HEK293T (cell line): ENCODE measurements around the gene DCDC1.

Experiments
- CTCF ChIA-PET: fragments of 350-600 bp; formaldehyde crosslinking; extraction: SDS; loops from one replicate; lab custom pipeline; 2021; ENCODE audit warnings: antibody characterized with exemption, inconsistent platforms; lab: Yijun Ruan, JAX
- POLR2A ChIA-PET: fragments of 350-600 bp; formaldehyde crosslinking; extraction: SDS; loops from one replicate; lab custom pipeline; 2020; ENCODE audit warnings: antibody characterized with exemption, inconsistent platforms; lab: Yijun Ruan, JAX
- DNase-seq: peaks from one replicate; pipeline ENCODE4 v3.0.0; 2012; ENCODE audit warnings: mixed read lengths; ENCODE audit errors: extremely low spot score
- ARNT ChIP-seq: fragments of 450-650 bp; IDR thresholded peaks from 2 replicates; pipeline ENCODE4 v1.6.1; 2017; ENCODE audit warnings: mild to moderate bottlenecking
- BHLHE40 ChIP-seq: fragments of 450-650 bp; IDR thresholded peaks from 2 replicates; pipeline ENCODE4 v1.6.1; 2016; ENCODE audit warnings: mild to moderate bottlenecking, moderate library complexity, borderline replicate concordance
- CTBP1 ChIP-seq: fragments of 450-650 bp; IDR thresholded peaks from 2 replicates; pipeline ENCODE4 v1.6.1; 2016; ENCODE audit warnings: borderline replicate concordance
- ELF4 ChIP-seq: fragments of 450-650 bp; IDR thresholded peaks from 2 replicates; pipeline ENCODE4 v1.6.1; 2017; ENCODE audit warnings: antibody characterized with exemption
- FOXA1 ChIP-seq: fragments of 450-650 bp; IDR thresholded peaks from 2 replicates; pipeline ENCODE4 v1.6.1; 2016; ENCODE audit warnings: mild to moderate bottlenecking
- FOXK2 ChIP-seq: fragments of 450-650 bp; IDR thresholded peaks from 2 replicates; pipeline ENCODE4 v1.6.1; 2016; ENCODE audit warnings: mild to moderate bottlenecking
- FOXM1 ChIP-seq: fragments of 450-650 bp; IDR thresholded peaks from 2 replicates; pipeline ENCODE4 v1.6.1; 2017; ENCODE audit warnings: mild to moderate bottlenecking, borderline replicate concordance
- HDGF ChIP-seq: fragments of 450-650 bp; IDR thresholded peaks from 2 replicates; pipeline ENCODE4 v1.6.1; 2017; ENCODE audit warnings: antibody characterized with exemption, borderline replicate concordance
- L3MBTL2 ChIP-seq: fragments of 450-650 bp; conservative IDR thresholded peaks from 2 replicates; pipeline ENCODE4 v1.6.1; 2016; ENCODE audit warnings: mild to moderate bottlenecking
- LEF1 ChIP-seq: fragments of 450-650 bp; IDR thresholded peaks from 2 replicates; pipeline ENCODE4 v1.6.1; 2017; ENCODE audit warnings: mild to moderate bottlenecking, borderline replicate concordance
- NFRKB ChIP-seq: fragments of 450-650 bp; IDR thresholded peaks from 2 replicates; pipeline ENCODE4 v1.6.1; 2016; ENCODE audit warnings: mild to moderate bottlenecking, moderate library complexity
- PKNOX1 ChIP-seq: fragments of 450-650 bp; IDR thresholded peaks from 2 replicates; pipeline ENCODE4 v1.6.1; 2016
- SP1 ChIP-seq: fragments of 450-650 bp; IDR thresholded peaks from 2 replicates; pipeline ENCODE4 v1.6.1; 2017
- SUZ12 ChIP-seq: fragments of 450-650 bp; IDR thresholded peaks from 2 replicates; pipeline ENCODE4 v1.6.1; 2016; ENCODE audit warnings: mild to moderate bottlenecking
- TARDBP ChIP-seq: fragments of 450-650 bp; IDR thresholded peaks from 2 replicates; pipeline ENCODE4 v1.6.1; 2016
- ZNF384 ChIP-seq: fragments of 450-650 bp; IDR thresholded peaks from 2 replicates; pipeline ENCODE4 v1.6.1; 2016

The DCDC1 gene

GRCh38 chr11:30816959-30817880, 552.3 kb downstream of the DCDC1 start:
- no peak for DNase-seq
- POLR2A ChIA-PET: no interaction called here
- TF ChIP-seq CTBP1: no peak
- no peak for TF ChIP-seq ARNT
- TF ChIP-seq HDGF: no peak
- no peak for TF ChIP-seq FOXA1
- no peak for TF ChIP-seq FOXK2
- TF ChIP-seq NFRKB: no peak
- TF ChIP-seq SUZ12: no peak
- TF ChIP-seq BHLHE40: no peak
- TF ChIP-seq L3MBTL2: no peak
- no peak for TF ChIP-seq ELF4
- TF ChIP-seq ZNF384: no peak
- no peak for TF ChIP-seq SP1
- TF ChIP-seq LEF1: no peak
- TF ChIP-seq PKNOX1: no peak
- TF ChIP-seq TARDBP: no peak
- no peak for TF ChIP-seq FOXM1
- CTCF ChIA-PET: no interaction called here

- DNase-seq: no peak
- ChIA-PET CTCF (no interaction called here), POLR2A (no interaction called here)
- TF ChIP-seq ZNF384: no peak
- no peak for TF ChIP-seq CTBP1
- TF ChIP-seq L3MBTL2: no peak
- TF ChIP-seq FOXA1: no peak
- no peak for TF ChIP-seq SUZ12
- TF ChIP-seq ARNT: no peak
- TF ChIP-seq FOXK2: no peak
- no peak for TF ChIP-seq ELF4
- no peak for TF ChIP-seq NFRKB
- no peak for TF ChIP-seq FOXM1
- no peak for TF ChIP-seq LEF1
- no peak for TF ChIP-seq TARDBP
- TF ChIP-seq PKNOX1: no peak
- TF ChIP-seq BHLHE40: no peak
- no peak for TF ChIP-seq HDGF
Observed at GRCh38 chr11:30815619-30816018, 553.9 kb downstream of the DCDC1 start.

- DNase-seq: no peak
- no peak for TF ChIP-seq ARNT
- no peak for TF ChIP-seq BHLHE40
- no peak for TF ChIP-seq HDGF
- no peak for TF ChIP-seq L3MBTL2
- TF ChIP-seq SP1: no peak
- no peak for TF ChIP-seq LEF1
- no peak for TF ChIP-seq TARDBP
- TF ChIP-seq PKNOX1: no peak
- TF ChIP-seq FOXM1: no peak
- TF ChIP-seq ELF4: no peak
- no peak for TF ChIP-seq ZNF384
- no peak for TF ChIP-seq FOXA1
- no peak for TF ChIP-seq SUZ12
- no peak for TF ChIP-seq FOXK2
- TF ChIP-seq CTBP1: no peak
- POLR2A ChIA-PET: no interaction called here
- CTCF ChIA-PET: no interaction called here
Observed at GRCh38 chr11:30814737-30815136, 554.8 kb downstream of the DCDC1 start.
